Fibroblast of lung (primary cell): ENCODE measurements around the gene TNNI3K.

ENCODE experiments used
- EZH2 ChIP-seq: IDR thresholded peaks from 2 replicates; pipeline ENCODE4 v1.5.1; 2012; ENCODE audit warnings: low read length, control low read depth, mild to moderate bottlenecking; ENCODE audit errors: missing control alignments
- TF ChIP-seq, protein P1 (sequence below), 2 donors: IDR thresholded peaks in 1 of 2; conservative IDR thresholded peaks in 1 of 2; 1 replicate in 1 of 2; 2 replicates in 1 of 2; pipeline ENCODE4 v1.5.1; 2011 to 2012; ENCODE audit warnings: low read length in 2 of 2, control low read depth in 1 of 2, inconsistent platforms in 1 of 2, low read depth in 1 of 2, mild to moderate bottlenecking in 1 of 2

DNA sequence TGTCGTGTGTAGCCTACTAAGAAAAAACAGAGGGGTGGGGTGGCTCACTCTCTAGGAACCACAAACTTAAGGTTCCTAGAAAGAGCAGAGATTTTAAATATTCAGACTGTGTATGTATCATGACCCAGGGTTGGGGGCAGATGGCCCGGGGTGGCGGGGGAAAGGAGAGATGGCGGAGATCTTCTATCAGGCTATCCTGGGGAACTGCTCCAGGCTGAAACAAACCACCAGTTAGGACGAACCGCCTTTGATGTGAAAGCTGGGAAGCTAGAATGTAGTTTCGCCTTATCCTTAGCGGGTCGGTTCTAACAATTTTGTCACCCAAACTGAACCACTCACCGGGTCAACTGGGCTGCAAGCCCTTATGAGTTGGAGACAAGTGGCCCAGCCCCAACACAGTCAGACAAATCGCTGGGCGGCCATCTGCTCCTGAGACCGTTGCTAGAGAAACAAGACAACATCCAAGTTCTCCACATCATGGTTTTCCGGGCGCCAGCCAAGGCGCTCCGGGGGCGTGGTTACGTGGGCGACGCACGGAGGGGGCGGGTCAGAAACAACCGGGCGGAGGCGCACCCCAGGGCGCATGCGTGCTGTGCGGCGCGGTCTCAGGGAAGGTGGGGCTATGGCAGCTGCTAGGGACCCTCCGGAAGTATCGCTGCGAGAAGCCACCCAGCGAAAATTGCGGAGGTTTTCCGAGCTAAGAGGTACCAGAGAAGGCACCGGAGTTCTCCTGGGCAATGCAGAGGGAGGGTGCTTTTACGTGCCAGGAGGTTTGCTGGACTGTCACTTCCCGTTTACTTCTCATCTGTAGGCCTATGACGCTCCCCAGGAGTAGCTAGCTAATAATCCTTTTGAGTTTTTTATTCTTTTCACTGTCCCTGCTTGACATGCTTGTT is 37.3 kb upstream of the TNNI3K start, which contains the start of the genes FPGT and LRRIQ3:
- TF ChIP-seq, protein P1, sequence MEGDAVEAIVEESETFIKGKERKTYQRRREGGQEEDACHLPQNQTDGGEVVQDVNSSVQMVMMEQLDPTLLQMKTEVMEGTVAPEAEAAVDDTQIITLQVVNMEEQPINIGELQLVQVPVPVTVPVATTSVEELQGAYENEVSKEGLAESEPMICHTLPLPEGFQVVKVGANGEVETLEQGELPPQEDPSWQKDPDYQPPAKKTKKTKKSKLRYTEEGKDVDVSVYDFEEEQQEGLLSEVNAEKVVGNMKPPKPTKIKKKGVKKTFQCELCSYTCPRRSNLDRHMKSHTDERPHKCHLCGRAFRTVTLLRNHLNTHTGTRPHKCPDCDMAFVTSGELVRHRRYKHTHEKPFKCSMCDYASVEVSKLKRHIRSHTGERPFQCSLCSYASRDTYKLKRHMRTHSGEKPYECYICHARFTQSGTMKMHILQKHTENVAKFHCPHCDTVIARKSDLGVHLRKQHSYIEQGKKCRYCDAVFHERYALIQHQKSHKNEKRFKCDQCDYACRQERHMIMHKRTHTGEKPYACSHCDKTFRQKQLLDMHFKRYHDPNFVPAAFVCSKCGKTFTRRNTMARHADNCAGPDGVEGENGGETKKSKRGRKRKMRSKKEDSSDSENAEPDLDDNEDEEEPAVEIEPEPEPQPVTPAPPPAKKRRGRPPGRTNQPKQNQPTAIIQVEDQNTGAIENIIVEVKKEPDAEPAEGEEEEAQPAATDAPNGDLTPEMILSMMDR (conservative IDR thresholded peaks at IDR 0.05 in 1 of 2, IDR thresholded peaks at IDR 0.05 in 1 of 2; ENCODE audit: low read depth in 1 of 2, low read length in 2 of 2) = no peak
- no peak for TF ChIP-seq EZH2
